ENCODE data around the gene SGCG. TPM values are rescaled to one million over a fixed set of nuclear protein-coding genes. Genes with fewer than 3 reads are reported as not detected.

SGCG gene
- total RNA-seq, 1 experiment from 2014 or later, result 0.15 TPM

- Histone ChIP-seq H3K4me2 (ENCODE audit: low read length) (no peak overlapping the region), H3K4me1 (ENCODE audit: control insufficient read depth in 1 of 2, insufficient read depth in 2 of 2, low read length in 2 of 2) (no peaks in the 10 kb centered on the region), H3K79me2 (ENCODE audit: insufficient read depth, low read length) (no peaks in the 10 kb centered on the region), H3K36me3 (ENCODE audit: control insufficient read depth in 1 of 2, insufficient read depth in 2 of 2, low read length in 2 of 2) (no peaks in the 10 kb centered on the region), H2AFZ (ENCODE audit: low read depth, low read length, poor library complexity, severe bottlenecking) (no peak overlapping the region), H3K9me2 (ENCODE audit: insufficient read depth) (no peaks in the 10 kb centered on the region), H3K27ac (ENCODE audit: low read depth, low read length) (no peak overlapping the region), H3K9me3 (ENCODE audit: control insufficient read depth in 1 of 2, insufficient read depth in 1 of 2, low read depth in 1 of 2, low read length in 2 of 2) (no peaks in the 10 kb centered on the region), H3K4me3 (replicated peaks in 1 of 2; ENCODE audit: low read depth in 1 of 2, low read length in 2 of 2) (no peak overlapping the region), H3K27me3 (ENCODE audit: insufficient read depth, low read length) (no peaks in the 10 kb centered on the region), H3K9ac (ENCODE audit: low read length) (no peak overlapping the region), H4K20me1 (ENCODE audit: insufficient read depth) (no peaks in the 10 kb centered on the region)
- no TSS peak for BruUV-seq (replicated peaks)
- POLR2A ChIA-PET, result no interaction called here
- intact Hi-C loops (cut with micrococcal nuclease), result no loop called here
- TF ChIP-seq ELF1 (IDR thresholded peaks at IDR 0.05; ENCODE audit: borderline replicate concordance, low read depth), result no peak
- no peak for TF ChIP-seq CEBPB (IDR thresholded peaks at IDR 0.05; ENCODE audit: low read depth)
- no peak for TF ChIP-seq EGR1 (IDR thresholded peaks at IDR 0.05; ENCODE audit: low read depth)
- TF ChIP-seq RAD21 (IDR thresholded peaks at IDR 0.05; ENCODE audit: low read depth), result no peak
- CTCF ChIA-PET, result no interaction called here
- RAD21 ChIA-PET (ENCODE audit: low non-redundant PET in 1 of 2, low total read pairs in 2 of 2, uncharacterized antibody in 2 of 2, unreplicated experiment in 2 of 2), result no interaction called here
- ATAC-seq, result no peak
- no peak for DNase-seq (ENCODE audit: low read depth, low spot score)
Observed at GRCh38 chr13:23267571-23267970, 86.8 kb downstream of the SGCG start.

- no peak overlapping the region for H3K4me2 ChIP-seq (ENCODE audit: low read length)
- DNase-seq (ENCODE audit: low read depth, low spot score) (no peak), ATAC-seq (no peak)
- no peaks in the 10 kb centered on the region for H3K4me1 ChIP-seq (ENCODE audit: control insufficient read depth in 1 of 2, insufficient read depth in 2 of 2, low read length in 2 of 2)
- no TSS peak for BruUV-seq (replicated peaks)
- TF ChIP-seq ZFX (IDR thresholded peaks at IDR 0.05), result no peak
- no peak for TF ChIP-seq EZH2 (IDR thresholded peaks at IDR 0.05)
- TF ChIP-seq CBX3 (IDR thresholded peaks at IDR 0.05; ENCODE audit: low read depth), result no peak
- no peak for TF ChIP-seq ATF3 (IDR thresholded peaks at IDR 0.05)
- no peak for TF ChIP-seq POLR2AphosphoS5 (IDR thresholded peaks at IDR 0.05; ENCODE audit: low read depth, low read length)
- TF ChIP-seq REST (IDR thresholded peaks at IDR 0.05; ENCODE audit: low read depth), result no peak
- TF ChIP-seq CEBPB (IDR thresholded peaks at IDR 0.05; ENCODE audit: low read depth), result no peak
- no peak for TF ChIP-seq SRF (IDR thresholded peaks at IDR 0.05; ENCODE audit: low read depth)
- no peak for TF ChIP-seq SP1 (IDR thresholded peaks at IDR 0.05; ENCODE audit: low read depth)
- TF ChIP-seq ZBTB33 (IDR thresholded peaks at IDR 0.05; ENCODE audit: extremely low read depth, insufficient replicate concordance, low read length), result no peak
- no peak for TF ChIP-seq YY1 (IDR thresholded peaks at IDR 0.05; ENCODE audit: extremely low read depth, insufficient replicate concordance, low read depth, low read length)
- no peak for TF ChIP-seq JUND (IDR thresholded peaks at IDR 0.05)
- no peak for TF ChIP-seq POLR2A (IDR thresholded peaks at IDR 0.05; ENCODE audit: borderline replicate concordance, extremely low read depth, insufficient read depth, insufficient read length)
- H3K79me2 ChIP-seq (ENCODE audit: insufficient read depth, low read length), result no peaks in the 10 kb centered on the region
- RAD21 ChIA-PET (ENCODE audit: low non-redundant PET in 1 of 2, low total read pairs in 2 of 2, uncharacterized antibody in 2 of 2, unreplicated experiment in 2 of 2), result no interaction called here
- POLR2A ChIA-PET, result no interaction called here
- no peak overlapping the region for H3K27ac ChIP-seq (ENCODE audit: low read depth, low read length)
- CTCF ChIA-PET, result no interaction called here
- H3K9ac ChIP-seq (ENCODE audit: low read length), result no peak overlapping the region
- no peak overlapping the region for H2AFZ ChIP-seq (ENCODE audit: low read depth, low read length, poor library complexity, severe bottlenecking)
- H3K4me3 ChIP-seq (replicated peaks in 1 of 2; ENCODE audit: low read depth in 1 of 2, low read length in 2 of 2), result no peak overlapping the region
- no peaks in the 10 kb centered on the region for H3K27me3 ChIP-seq (ENCODE audit: insufficient read depth, low read length)
- H3K9me2 ChIP-seq (ENCODE audit: insufficient read depth), result no peaks in the 10 kb centered on the region
- intact Hi-C loops (cut with micrococcal nuclease), result no loop called here
- H3K36me3 ChIP-seq (ENCODE audit: control insufficient read depth in 1 of 2, insufficient read depth in 2 of 2, low read length in 2 of 2), result no peaks in the 10 kb centered on the region
- no peaks in the 10 kb centered on the region for H3K9me3 ChIP-seq (ENCODE audit: control insufficient read depth in 1 of 2, insufficient read depth in 1 of 2, low read depth in 1 of 2, low read length in 2 of 2)
- H4K20me1 ChIP-seq (ENCODE audit: insufficient read depth), result no peaks in the 10 kb centered on the region
Observed at GRCh38 chr13:23268441-23268840, 87.7 kb downstream of the SGCG start.

Data from HCT116 (cell line).